GM23338 (cell line): Measurements from ENCODE around the gene KCNAB1.

Source experiments
- CREB1 ChIP-seq: fragments of 250-450 bp; sonication (Bioruptor Pico); IDR thresholded peaks from 2 replicates; pipeline ENCODE4 v1.5.0; 2020; ENCODE audit warnings: low read depth, mild to moderate bottlenecking, moderate library complexity
- CTCF ChIP-seq, 2 experiments: fragments of 200-600 bp in 1 of 2; sonication (generic) in 1 of 2; conservative IDR thresholded peaks; 2 replicates each; pipeline versions ENCODE4 v1.5.1 to v1.6.1; 2016 to 2017; ENCODE audit warnings: antibody characterized with exemption in 2 of 2, low read depth in 2 of 2, mild to moderate bottlenecking in 2 of 2, moderate library complexity in 1 of 2

GRCh38 chr3:156253150-156253549 is 132.8 kb downstream of the KCNAB1 start:
- no peak for TF ChIP-seq CREB1 (CRISPR knock-in tag)
- no peak for TF ChIP-seq CTCF (conservative IDR thresholded peaks at IDR 0.05; ENCODE audit: low read depth in 2 of 2)
